HG02642 (cell line): ENCODE data around the gene CYP4A22.
"Not testable (repeated sequence)": the region's sequence is repeated elsewhere in the genome, so short reads cannot be mapped to it uniquely, and the experiment has no call there.

Experiments
- ATAC-seq: cut with Tn5 transposase; IDR thresholded peaks from one replicate; pipeline ENCODE4 v1.9.1; 2021; ENCODE audit warnings: mild to moderate bottlenecking; ENCODE audit not compliant: unreplicated experiment, poor library complexity

The CYP4A22 gene

GRCh38 chr1:47149162-47149561 is 11.9 kb downstream of the CYP4A22 start:
- ATAC-seq: not testable (repeated sequence)

GRCh38 chr1:47156457-47156856 is 19.2 kb downstream of the CYP4A22 start:
- not testable (repeated sequence) for ATAC-seq

GRCh38 chr1:47157957-47158356 is 20.7 kb downstream of the CYP4A22 start:
- ATAC-seq: not testable (repeated sequence)

- no peak for ATAC-seq
These were observed 23.5 kb downstream of the CYP4A22 start for GRCh38 chr1:47160716-47161115.

GRCh38 chr1:47161298-47162040 is 24.2 kb downstream of the CYP4A22 start:
- ATAC-seq: no peak

GRCh38 chr1:47164552-47164951 is 27.3 kb downstream of the CYP4A22 start:
- ATAC-seq: no peak

- ATAC-seq: no peak
These were observed 35.5 kb downstream of the CYP4A22 start for GRCh38 chr1:47172782-47173181.

GRCh38 chr1:47174656-47175020 is 37.4 kb downstream of the CYP4A22 start:
- no peak for ATAC-seq

GRCh38 chr1:47175227-47175934 is 38.1 kb downstream of the CYP4A22 start:
- ATAC-seq: peak; percentile 40

- no peak for ATAC-seq
These were observed 40.8 kb downstream of the CYP4A22 start for GRCh38 chr1:47178020-47178419.

GRCh38 chr1:47178654-47179016 is 41.4 kb downstream of the CYP4A22 start:
- ATAC-seq: no peak

- peak; percentile 81 for ATAC-seq
These were observed 42.1 kb downstream of the CYP4A22 start for GRCh38 chr1:47179017-47179987.

- no peak for ATAC-seq
These were observed 42.8 kb downstream of the CYP4A22 start for GRCh38 chr1:47179988-47180563.

GRCh38 chr1:47180603-47181094 is 43.4 kb downstream of the CYP4A22 start:
- ATAC-seq: no peak

GRCh38 chr1:47181095-47181954 is 44.1 kb downstream of the CYP4A22 start:
- no peak for ATAC-seq

- ATAC-seq: no peak
These were observed 44.9 kb downstream of the CYP4A22 start for GRCh38 chr1:47181955-47182675.

- ATAC-seq: no peak
These were observed 45.5 kb downstream of the CYP4A22 start for GRCh38 chr1:47182676-47183235.

GRCh38 chr1:47183308-47184089 is 46.3 kb downstream of the CYP4A22 start:
- ATAC-seq: no peak
